Measurements from ENCODE around the gene TLR1.

Gene TLR1

DNA sequence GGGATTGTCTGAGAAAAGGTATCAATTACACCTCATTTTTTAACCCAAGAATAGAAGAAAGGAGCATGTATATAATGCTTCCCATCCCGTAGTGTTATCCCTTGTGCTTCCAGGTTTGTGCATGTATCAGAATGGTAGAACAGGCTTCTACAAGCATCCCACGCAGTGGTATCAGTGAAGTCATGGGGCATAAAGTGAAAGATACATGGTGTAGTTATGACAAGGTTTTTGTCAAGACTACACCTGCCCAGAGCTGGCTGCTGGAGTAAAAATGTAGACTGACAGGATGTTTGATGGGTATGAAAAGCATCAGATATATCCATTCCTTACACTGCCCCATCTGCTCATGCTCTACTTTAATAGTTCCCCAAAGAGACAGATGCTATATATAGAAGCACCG, 9.5 kb downstream of the TLR1 start:
- DNase-seq (ENCODE audit: extremely low spot score) = no peak
- no peak for TF ChIP-seq SP1 (IDR thresholded peaks at IDR 0.05)
- TF ChIP-seq ARNT (IDR thresholded peaks at IDR 0.05) = no peak
- TF ChIP-seq BHLHE40 (IDR thresholded peaks at IDR 0.05; ENCODE audit: borderline replicate concordance) = no peak
- TF ChIP-seq FOXA1 (IDR thresholded peaks at IDR 0.05) = no peak
- no peak for TF ChIP-seq PKNOX1 (IDR thresholded peaks at IDR 0.05)
- TF ChIP-seq ZNF384 (IDR thresholded peaks at IDR 0.05) = no peak
- TF ChIP-seq ELF4 (IDR thresholded peaks at IDR 0.05) = no peak
- TF ChIP-seq SUZ12 (IDR thresholded peaks at IDR 0.05) = no peak
- CTCF ChIA-PET = interaction anchor here (0.8 kb wide), 1 partner anchor 9 kb away, joined by 4 read pairs; no protein-coding TSS in a partner anchor
- POLR2A ChIA-PET = no interaction called here

DNA sequence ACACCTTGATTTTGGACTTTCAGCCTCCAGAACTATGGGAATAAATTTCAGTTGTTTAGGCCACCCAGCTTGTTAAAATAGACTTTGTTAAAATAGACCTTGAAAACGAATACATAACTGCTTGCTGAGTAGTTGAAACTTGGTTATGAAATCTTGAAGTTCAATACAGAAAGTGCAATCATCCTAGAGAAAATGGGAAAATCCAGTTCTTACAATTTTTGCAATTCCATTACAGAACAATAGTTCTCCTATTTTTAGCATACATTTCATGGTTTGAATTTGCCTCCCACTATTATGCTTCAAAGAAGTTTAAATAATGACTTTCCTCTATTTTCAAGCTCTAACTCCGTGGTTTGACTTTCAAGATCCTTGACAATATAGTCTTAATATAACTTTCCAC, 10.5 kb downstream of the TLR1 start:
- no peak for TF ChIP-seq NFRKB (IDR thresholded peaks at IDR 0.05)
- no peak for TF ChIP-seq LEF1 (IDR thresholded peaks at IDR 0.05; ENCODE audit: borderline replicate concordance)
- no peak for TF ChIP-seq ARNT (IDR thresholded peaks at IDR 0.05)
- no peak for TF ChIP-seq ELF4 (IDR thresholded peaks at IDR 0.05)
- no peak for TF ChIP-seq CTBP1 (IDR thresholded peaks at IDR 0.05; ENCODE audit: borderline replicate concordance)
- TF ChIP-seq TARDBP (IDR thresholded peaks at IDR 0.05) = no peak
- no peak for TF ChIP-seq HDGF (IDR thresholded peaks at IDR 0.05; ENCODE audit: borderline replicate concordance)
- TF ChIP-seq ZNF384 (IDR thresholded peaks at IDR 0.05) = no peak
- TF ChIP-seq SUZ12 (IDR thresholded peaks at IDR 0.05) = no peak
- no peak for TF ChIP-seq FOXA1 (IDR thresholded peaks at IDR 0.05)
- TF ChIP-seq FOXK2 (IDR thresholded peaks at IDR 0.05) = no peak
- no peak for TF ChIP-seq FOXM1 (IDR thresholded peaks at IDR 0.05; ENCODE audit: borderline replicate concordance)
- TF ChIP-seq SP1 (IDR thresholded peaks at IDR 0.05) = no peak
- no peak for TF ChIP-seq PKNOX1 (IDR thresholded peaks at IDR 0.05)
- CTCF ChIA-PET = no interaction called here
- POLR2A ChIA-PET = no interaction called here
- DNase-seq (ENCODE audit: extremely low spot score) = no peak

GRCh38 chr4:38791010-38791409, 13.6 kb downstream of the TLR1 start:
- TF ChIP-seq ZNF384 (IDR thresholded peaks at IDR 0.05) (no peak), CTBP1 (IDR thresholded peaks at IDR 0.05; ENCODE audit: borderline replicate concordance) (no peak)
- no peak for DNase-seq (ENCODE audit: extremely low spot score)
- ChIA-PET CTCF (interaction anchor here (1.1 kb wide), 1 partner anchor 13 kb away, joined by 3 read pairs; the partner anchor contains the start of gene TLR1), POLR2A (no interaction called here)

GRCh38 chr4:38788317-38788716, 16.3 kb downstream of the TLR1 start:
- POLR2A ChIA-PET = no interaction called here
- DNase-seq (ENCODE audit: extremely low spot score) = no peak
- CTCF ChIA-PET = no interaction called here
- TF ChIP-seq SUZ12 (IDR thresholded peaks at IDR 0.05) (no peak), FOXA1 (IDR thresholded peaks at IDR 0.05) (no peak), NFRKB (IDR thresholded peaks at IDR 0.05) (no peak), ELF4 (IDR thresholded peaks at IDR 0.05) (no peak), L3MBTL2 (conservative IDR thresholded peaks at IDR 0.05) (no peak)

GRCh38 chr4:38787693-38788092, 16.9 kb downstream of the TLR1 start:
- ChIA-PET POLR2A (no interaction called here), CTCF (no interaction called here)
- TF ChIP-seq HDGF (IDR thresholded peaks at IDR 0.05; ENCODE audit: borderline replicate concordance) = no peak
- no peak for TF ChIP-seq NFRKB (IDR thresholded peaks at IDR 0.05)
- no peak for TF ChIP-seq BHLHE40 (IDR thresholded peaks at IDR 0.05; ENCODE audit: borderline replicate concordance)
- no peak for TF ChIP-seq SP1 (IDR thresholded peaks at IDR 0.05)
- TF ChIP-seq FOXA1 (IDR thresholded peaks at IDR 0.05) = no peak
- TF ChIP-seq L3MBTL2 (conservative IDR thresholded peaks at IDR 0.05) = no peak
- no peak for TF ChIP-seq ARNT (IDR thresholded peaks at IDR 0.05)
- no peak for TF ChIP-seq TARDBP (IDR thresholded peaks at IDR 0.05)
- TF ChIP-seq ZNF384 (IDR thresholded peaks at IDR 0.05) = no peak
- TF ChIP-seq FOXM1 (IDR thresholded peaks at IDR 0.05; ENCODE audit: borderline replicate concordance) = no peak
- TF ChIP-seq ELF4 (IDR thresholded peaks at IDR 0.05) = no peak
- no peak for TF ChIP-seq LEF1 (IDR thresholded peaks at IDR 0.05; ENCODE audit: borderline replicate concordance)
- TF ChIP-seq PKNOX1 (IDR thresholded peaks at IDR 0.05) = no peak
- TF ChIP-seq SUZ12 (IDR thresholded peaks at IDR 0.05) = no peak

GRCh38 chr4:38785901-38786402, 18.6 kb downstream of the TLR1 start:
- ChIA-PET POLR2A (no interaction called here), CTCF (no interaction called here)
- TF ChIP-seq HDGF (IDR thresholded peaks at IDR 0.05; ENCODE audit: borderline replicate concordance) (no peak), CTBP1 (IDR thresholded peaks at IDR 0.05; ENCODE audit: borderline replicate concordance) (no peak), SP1 (IDR thresholded peaks at IDR 0.05) (no peak), ZNF384 (IDR thresholded peaks at IDR 0.05) (no peak), TARDBP (IDR thresholded peaks at IDR 0.05) (no peak), SUZ12 (IDR thresholded peaks at IDR 0.05) (no peak), ELF4 (IDR thresholded peaks at IDR 0.05) (no peak), NFRKB (IDR thresholded peaks at IDR 0.05) (no peak), PKNOX1 (IDR thresholded peaks at IDR 0.05) (no peak), ARNT (IDR thresholded peaks at IDR 0.05) (no peak), FOXK2 (IDR thresholded peaks at IDR 0.05) (no peak), FOXM1 (IDR thresholded peaks at IDR 0.05; ENCODE audit: borderline replicate concordance) (no peak), BHLHE40 (IDR thresholded peaks at IDR 0.05; ENCODE audit: borderline replicate concordance) (no peak), LEF1 (IDR thresholded peaks at IDR 0.05; ENCODE audit: borderline replicate concordance) (no peak), L3MBTL2 (conservative IDR thresholded peaks at IDR 0.05) (no peak)
- DNase-seq (ENCODE audit: extremely low spot score) = no peak

More at GRCh38 chr4:38787693-38788092, 16.9 kb downstream of the TLR1 start:
- DNase-seq (ENCODE audit: extremely low spot score) = no peak
